Raji (cell line): ENCODE results near the gene UNKL.

Experiments used
- POLR2A ChIP-seq: IDR thresholded peaks from 2 replicates; pipeline ENCODE4 v1.6.1; 2011; ENCODE audit warnings: low read depth, low read length, control low read depth; ENCODE audit not compliant: insufficient read depth

Gene UNKL

DNA sequence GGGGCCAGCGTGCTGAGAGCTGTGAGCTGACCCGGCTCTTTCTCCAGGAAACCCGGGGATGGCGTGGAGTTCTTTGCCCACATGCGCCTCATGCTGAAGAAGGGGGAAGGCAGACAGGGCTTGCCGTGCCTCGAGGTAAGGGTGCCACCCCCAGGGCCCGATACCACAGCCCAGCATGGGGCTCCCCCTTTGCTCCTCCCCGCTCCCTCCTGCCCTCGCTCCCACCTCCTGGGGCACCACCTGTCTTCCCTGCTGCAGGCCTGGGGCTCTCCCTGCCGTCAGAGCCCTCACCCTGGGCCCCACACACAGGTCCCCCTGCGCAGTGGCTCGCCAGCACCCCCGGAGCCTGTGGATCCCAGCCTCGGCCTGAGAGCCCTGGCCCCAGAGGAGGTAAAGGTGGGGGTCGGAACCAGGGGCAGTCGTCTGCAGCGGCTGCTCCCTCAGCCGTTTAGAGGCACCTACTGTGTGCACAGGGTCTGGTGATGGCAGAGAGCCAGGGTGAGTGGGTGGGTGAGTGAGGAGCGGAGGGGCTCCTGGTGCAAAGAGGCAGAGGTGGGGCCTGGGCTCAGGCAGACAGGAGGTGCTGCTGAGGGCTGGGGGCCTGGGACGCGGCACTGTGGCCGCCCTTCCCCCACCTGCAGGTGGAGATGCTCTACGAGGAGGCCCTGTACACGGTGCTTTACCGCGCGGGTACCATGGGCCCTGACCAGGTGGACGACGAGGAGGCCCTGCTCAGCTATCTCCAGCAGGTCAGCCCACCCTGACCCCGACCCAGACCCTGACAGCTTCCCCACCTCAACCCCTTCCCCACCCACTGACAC, 75.4 kb downstream of the UNKL start:
- TF ChIP-seq POLR2A = no peak

DNA sequence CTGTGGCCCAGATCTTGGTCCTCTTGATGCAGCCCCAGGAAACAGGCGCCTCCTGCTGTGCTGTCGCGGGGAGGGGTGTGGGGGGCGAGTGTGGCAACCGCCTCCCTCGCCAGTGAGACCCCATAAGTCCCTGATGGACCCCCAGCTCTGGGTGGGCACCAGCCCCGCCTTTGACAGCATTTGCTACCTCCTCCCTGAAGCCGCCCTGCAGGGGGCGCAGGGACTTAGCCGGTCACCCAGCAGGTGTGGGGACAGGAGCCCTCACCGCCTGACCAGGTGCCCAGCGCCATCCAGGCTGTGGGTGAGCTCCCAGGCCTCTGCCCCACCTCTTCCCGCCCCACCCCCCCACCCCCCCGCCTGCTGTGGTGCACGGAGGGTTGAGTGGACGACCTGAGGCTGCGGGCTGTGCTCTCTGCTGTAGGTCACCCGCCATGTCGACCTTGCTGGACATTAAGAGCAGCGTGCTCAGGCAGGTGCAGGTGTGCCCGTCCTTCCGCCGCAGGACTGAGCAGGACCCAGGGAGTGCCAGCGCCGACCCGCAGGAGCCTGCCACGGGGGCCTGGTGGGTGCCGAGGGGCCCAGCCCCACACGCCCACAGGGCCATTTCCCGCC, 76.3 kb downstream of the UNKL start:
- TF ChIP-seq POLR2A = no peak

DNA sequence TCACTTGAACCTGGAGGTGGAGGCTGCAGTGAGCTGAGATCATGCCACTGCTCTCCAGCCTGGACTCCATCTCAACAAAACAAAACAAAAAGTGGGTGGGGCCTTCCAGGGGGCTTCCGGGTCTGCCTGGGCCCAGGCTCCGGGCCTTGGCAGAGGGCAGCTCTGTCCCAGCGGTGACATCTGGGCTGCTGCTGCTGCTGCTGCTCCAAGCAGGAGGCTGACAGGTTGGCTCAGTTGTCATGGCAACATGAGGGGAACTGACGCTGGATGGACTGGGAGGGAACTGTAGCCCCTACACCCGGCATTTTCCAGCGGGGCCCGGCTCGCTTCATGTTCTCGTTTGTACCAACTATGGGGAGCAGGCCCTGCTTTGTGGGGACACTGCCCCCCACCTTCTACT, 77.0 kb downstream of the UNKL start:
- no peak for TF ChIP-seq POLR2A

DNA sequence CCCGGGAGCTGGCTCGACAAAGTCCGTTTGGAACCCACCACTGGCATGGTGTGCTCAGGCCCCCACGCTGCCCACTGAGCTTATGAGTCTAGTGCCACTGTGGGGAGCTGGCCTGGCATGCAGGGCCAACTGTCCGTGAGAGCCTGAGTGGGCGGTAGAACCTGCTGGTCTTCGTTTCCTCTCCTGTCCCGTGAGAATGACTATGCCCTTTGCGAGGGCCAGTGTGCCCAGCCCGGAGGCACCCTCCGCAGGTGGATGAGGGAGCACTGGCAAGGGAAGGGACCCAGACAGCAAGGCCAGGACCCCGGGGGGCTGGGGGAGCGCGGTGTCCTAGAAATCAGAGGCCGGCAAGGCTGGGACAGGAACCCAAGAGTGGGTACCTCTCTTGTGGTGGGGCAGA, 77.9 kb downstream of the UNKL start:
- TF ChIP-seq POLR2A = no peak

DNA sequence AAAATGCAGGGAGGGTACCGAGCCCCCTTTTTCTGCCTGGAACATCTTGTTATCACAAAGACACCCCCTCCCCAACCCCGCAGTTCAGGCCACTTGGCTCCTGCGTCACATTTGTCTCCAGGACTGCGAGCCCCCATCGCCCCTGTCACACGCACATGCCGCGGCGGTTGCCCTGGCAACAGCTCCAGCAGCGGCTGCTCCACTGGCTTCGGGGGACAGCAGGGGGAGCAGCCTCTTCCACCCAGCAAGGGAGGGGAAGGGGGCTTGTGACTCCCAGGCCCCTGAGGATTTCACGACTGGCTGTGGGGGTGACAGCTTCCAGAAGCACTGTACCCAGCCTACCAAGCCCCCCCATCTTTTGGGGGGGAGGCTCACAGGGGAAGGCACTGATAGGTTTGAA, 78.5 kb downstream of the UNKL start:
- TF ChIP-seq POLR2A = no peak

DNA sequence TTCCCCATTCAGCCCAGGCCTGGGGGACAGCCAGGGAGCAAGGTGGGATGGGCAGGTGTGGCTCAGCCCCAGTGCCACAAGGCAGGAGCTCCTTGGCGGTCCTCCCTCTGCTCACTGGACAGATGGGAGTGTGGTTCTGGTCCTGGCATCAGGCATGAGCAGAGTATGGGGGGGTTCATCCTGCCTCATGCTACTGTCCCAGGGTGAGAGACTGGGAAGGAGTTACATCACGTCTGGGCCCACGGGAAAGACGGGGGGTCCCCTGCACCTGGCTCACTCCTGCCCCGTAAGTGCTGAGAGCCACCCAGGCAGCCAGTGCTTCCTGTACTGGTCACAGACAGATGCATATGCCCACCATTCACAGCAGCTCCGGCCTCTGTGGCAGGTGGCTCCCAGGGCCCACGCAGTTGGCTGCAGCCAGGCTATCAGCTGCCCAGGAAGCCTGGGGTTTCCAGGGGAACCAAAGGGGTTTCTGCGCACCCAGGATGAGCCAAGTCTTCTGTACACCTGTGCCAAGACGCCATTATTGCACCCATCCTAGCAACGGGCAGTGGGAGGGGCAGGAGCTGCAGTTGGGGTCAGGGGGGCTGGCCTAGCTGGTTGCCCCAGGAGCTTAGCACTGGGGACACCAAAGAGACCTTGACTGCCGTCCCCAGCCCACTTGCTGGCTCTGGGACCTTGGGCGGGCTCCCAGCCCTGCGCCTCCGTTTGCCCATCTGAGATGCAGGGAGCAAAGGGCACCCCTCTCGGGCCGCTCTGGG, 79.1 kb downstream of the UNKL start:
- no peak for TF ChIP-seq POLR2A

DNA sequence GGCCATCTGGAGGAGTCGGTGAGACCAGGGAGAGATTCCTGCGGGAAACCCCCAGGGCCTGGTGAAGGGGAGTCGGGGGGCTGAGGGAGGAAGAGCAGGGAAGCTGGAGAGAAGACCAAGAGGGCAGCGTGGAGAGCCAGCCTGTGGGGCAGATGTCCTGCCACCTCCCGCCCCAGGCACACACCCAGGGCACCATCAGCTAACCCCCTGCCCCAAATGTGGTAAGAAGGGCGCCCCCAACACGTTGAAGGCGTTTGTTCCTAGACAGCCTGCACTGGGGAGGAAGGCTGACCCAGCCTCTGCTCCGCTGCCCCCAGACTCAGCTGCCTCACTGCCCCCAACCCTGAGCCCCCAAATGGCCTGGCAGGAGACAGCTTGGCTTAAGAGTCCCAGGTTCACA, 79.8 kb downstream of the UNKL start:
- no peak for TF ChIP-seq POLR2A

DNA sequence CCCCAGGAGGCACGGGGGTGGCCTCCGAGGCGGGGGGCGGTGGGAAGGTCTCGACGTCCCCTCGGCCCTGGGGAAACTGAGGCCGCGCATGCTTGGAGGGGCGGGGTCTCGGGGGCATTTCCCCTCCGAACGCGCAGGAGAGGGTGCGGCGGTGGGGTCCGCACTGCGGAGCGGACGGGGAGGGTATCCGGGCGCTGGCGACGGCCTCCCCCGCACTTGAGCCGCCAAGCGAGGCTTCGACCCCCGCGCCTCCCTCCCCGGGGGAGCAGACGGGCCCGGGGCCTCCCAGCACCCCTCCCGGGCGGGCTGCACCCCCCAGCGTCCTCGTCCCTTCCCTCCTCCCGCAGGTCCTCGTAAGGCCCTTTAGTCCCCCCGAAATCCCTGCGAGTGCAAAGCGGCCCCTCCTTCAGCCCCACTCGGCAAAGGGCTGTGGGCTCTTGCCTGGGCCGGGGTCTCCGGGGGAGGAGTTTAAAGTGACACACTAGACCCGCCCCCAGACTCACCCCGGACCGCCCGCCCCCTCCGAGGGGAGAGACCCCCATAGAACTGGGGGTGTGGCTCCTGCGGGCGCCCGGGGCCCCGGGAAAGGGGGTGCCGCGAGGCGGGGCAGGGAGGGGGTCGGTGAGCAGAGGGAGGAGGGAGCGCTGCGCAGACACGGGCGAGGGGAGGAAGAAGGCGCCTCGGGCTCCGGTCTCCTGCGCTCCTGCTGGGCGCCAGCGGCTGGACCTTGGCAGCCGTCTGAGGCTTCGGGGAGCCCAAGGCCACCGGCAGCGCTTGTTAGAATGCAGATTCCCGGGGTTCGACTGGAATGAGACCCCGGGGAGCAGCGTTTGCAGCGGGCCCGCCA, 80.4 kb downstream of the UNKL start:
- no peak for TF ChIP-seq POLR2A

DNA sequence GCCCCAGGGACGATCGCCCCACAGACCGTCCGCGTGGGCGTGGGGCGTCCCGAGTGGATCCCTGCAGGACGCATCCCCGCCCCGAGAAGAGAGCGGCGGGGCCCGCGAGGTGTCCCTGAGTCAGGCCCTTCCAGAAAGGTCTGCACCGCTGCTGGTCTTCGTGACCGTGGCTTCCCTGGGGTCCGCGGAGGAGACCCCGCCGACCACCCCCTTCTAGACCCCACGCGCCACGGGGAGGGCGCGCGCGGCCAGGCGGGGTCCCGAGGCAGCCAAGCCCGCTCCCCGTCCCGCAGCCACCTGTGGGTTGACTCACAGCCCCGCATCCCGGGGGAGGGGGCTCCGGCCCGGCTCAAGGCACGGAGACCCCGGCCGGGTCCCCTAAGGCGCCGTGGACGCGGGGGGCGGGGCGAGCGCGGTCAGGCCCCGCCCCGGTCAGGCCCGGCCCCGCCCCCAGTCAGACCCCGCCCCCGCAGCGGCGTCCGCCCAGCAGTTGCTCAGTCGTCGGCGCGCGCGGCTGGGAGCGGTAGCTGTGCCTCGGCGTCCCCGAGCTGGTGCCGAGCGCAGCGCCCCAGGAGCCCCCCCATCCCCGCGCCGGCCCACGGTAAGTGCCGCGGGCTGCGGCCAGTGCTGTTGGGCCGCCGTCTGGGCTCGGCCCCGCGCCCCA, 81.2 kb downstream of the UNKL start, which contains the start of gene BAIAP3:
Gene BAIAP3 (plus strand): TSS at position 497 of the 664 bp plus-strand sequence. CDS start 4,905 bp downstream, outside the sequence.
- no peak for TF ChIP-seq POLR2A

DNA sequence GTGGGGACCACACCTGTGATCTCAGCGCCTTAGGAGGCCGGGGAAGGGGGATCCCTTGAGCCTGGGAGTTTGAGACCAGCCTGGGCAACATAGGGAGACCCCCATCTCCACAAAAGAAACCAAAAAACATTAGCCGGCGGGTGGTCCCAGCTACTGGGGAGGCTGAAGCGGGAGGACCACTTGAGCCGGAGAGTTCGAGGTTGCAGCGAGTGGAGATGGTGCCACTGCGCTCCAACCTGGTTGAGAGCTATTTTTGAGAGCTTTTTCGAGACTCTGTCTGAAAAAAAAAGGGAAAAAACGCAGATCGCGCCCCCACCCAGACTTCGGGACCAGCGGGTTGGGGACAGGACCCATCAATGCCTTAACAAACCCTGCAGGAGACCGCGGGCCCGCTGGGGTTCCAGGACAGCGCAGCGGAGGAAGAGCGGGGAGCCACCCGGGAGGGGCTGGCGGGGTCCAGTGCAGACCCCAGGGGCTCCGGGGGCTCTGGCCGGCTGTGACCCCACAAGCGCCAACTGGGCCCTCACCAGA, 81.8 kb downstream of the UNKL start:
- TF ChIP-seq POLR2A = no peak

DNA sequence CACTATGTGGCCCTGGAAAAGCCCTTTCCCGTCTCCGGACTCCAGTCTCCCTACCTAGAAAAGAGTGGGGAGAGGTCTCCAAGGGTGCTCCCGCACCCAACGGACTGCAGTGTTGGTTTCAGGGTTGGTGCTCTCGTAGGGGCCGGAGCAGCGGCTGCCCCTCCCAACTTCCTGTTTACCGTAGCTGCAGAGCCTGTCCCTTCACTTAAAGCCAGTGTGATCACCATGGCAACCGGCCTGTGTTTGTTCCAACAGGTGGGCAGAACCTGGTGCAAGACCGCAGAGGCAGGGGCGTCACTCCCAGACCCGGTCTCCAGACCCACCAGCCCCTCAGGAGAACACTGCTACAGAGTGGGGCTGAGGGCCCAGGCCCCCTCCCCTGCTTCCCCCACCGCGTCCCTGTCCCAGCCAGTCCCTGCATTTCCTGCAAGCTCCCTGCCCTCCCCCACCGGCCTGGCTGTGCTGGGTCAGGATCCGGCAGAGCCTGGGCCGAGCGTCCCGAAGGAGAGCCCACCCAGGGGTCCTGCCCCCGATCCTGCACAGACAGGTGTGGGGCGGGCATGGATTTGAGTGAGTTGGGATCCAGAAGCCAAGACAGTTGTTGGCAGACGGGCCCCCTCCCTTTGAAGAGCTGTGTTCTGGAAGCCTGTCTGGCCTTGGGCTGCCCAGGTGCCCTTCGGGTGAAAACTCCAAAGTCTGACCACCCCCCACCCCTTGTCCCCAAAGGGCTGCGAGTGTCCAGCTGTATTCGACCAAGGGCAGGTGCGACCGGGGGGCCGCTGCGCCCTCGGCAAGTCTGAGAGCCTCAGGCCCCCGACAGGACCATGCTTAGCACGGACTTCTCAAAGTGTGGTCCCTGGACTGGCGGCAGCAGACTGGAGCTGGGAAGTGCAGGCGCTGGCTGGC, 82.5 kb downstream of the UNKL start:
- no peak for TF ChIP-seq POLR2A

DNA sequence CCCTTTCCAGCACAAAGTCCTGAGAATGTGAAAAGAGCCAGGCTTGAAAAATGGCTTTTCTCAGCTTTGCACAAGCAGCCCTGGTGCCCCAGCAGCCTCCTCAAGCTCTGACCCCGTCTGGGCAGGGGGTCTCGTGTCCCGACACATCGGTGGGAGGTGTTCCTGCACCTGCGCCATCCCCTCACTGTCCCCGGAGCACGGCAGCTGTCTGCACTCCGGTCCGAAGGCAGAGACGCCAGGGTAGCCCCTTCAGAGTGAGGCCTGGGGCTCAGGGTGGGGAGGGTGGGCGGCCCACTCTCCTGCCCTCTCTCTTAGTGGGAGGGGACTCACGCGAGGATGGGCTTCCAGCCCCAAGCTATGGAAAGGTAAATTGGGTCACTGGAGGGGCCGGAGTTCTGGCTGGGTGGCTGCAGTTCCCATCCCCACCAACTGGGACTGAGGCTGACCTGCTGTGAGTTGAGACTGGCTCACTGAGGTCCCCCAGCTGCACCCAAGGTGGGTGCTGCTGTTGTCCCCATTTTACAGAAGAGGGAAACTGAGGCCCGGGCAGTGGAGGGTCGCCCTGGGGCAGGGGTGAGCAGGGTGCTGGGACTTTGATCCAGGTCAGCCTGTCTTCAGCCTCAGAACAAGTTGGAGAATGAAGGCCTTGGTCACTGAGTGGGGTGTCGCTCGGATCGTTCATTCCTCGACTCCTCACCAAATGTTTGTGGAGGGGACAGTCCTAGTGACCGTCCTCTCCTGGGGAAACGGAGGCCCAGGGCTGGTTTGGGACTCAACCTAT, 83.4 kb downstream of the UNKL start:
- no peak for TF ChIP-seq POLR2A

DNA sequence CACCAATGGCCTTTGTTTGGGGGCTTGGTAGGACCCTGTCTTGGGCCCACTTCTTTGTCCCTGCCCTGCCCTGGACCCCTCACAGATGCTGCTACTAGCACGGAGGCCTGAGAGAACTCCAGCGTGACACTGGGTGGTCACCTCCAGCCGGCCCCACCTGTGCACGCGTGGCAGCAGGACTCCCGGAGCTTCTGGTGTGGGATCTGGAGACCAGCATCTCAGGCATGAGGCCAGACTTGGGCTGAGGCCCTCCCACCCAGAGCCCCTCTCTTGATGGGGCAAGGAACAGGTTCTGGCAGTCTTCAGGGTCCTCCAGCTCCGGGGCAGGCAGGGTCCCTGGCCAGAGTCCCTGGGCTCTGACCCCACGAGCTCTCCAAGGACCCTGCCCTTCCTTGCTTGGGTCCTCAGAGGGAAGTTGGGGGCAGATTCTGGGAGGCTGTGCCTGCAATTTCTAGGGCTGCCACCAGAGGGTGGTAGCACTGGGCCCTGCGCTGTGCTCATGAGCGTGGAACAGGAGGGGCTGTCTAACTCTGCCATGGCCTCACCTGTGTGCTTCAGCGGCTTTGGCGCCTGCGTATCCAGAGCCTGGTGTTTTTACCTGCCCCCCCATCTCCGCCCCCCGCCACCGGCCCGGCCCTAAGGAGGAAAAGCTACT, 84.1 kb downstream of the UNKL start:
- TF ChIP-seq POLR2A = no peak
